HG02870 (cell line): Measurements from ENCODE around the gene ITGAL.
"Not testable (repeated sequence)": the region's sequence is repeated elsewhere in the genome, so short reads cannot be mapped to it uniquely, and the experiment has no call there.

Source experiments
- ATAC-seq: cut with Tn5 transposase; IDR thresholded peaks from one replicate; pipeline ENCODE4 v1.9.1; 2021; ENCODE audit warnings: mild to moderate bottlenecking, moderate library complexity; ENCODE audit not compliant: unreplicated experiment

The ITGAL gene

DNA sequence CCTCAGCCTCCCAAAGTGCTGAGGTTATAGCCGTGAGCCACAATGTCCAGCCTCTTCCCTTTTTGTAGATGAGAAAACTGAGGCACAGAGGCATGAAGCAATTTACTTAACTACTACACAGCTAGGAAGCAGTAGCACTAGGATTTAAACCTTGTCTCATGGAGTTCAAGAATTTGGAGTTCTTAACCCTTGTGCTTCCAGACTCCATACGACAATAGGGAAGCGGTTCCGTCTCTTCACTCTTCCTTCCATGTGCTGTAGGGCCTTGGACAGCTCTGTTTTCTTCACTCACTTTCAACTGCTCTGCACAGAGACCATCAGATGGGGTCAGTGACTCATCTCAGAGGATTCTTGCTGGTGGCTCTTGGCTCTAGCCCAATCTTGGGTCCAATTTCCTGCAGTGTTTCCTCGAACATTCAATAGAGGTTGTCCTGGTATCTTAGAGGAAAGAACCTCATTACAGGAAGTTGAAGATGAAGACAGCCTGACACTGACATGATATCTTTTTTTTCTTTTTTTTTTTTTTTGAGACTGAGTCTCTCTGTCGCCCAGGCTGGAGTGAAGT is 19.3 kb downstream of the ITGAL start:
- ATAC-seq, result no peak

DNA sequence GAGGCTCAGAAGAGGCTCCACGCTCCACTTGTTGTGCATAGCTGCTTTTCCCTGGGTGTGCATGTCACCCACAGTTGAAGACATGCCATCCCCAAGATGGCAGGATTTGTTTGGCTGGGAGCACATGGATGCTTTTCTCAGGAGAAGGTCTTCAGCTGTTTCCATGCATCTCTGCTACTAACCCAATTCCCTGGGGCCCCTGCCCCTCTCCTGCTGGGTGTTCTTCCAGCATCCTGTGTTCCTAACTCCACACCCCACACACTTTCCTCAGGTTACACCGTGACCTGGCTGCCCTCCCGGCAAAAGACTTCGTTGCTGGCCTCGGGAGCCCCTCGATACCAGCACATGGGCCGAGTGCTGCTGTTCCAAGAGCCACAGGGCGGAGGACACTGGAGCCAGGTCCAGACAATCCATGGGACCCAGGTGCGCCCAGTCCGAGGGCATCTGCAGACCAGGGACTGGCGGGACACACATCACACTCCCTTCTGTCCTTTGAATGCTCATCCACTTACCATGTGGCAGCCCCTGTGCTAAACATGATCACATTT is 21.5 kb downstream of the ITGAL start:
- ATAC-seq, result no peak

DNA sequence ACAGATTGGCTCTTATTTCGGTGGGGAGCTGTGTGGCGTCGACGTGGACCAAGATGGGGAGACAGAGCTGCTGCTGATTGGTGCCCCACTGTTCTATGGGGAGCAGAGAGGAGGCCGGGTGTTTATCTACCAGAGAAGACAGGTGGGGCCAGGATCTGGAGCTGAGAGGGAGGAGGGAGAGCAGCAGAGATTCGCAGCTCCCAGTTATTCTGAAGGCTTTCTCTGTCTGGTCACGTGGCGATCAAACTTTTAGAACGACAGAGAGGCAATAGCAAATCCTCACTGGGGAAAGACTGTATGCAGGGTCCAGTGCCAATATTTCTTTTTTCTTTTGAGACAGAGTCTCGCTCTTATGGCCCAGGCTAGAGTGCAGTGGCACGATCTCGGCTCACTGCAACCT is 22.2 kb downstream of the ITGAL start:
- ATAC-seq, result no peak

DNA sequence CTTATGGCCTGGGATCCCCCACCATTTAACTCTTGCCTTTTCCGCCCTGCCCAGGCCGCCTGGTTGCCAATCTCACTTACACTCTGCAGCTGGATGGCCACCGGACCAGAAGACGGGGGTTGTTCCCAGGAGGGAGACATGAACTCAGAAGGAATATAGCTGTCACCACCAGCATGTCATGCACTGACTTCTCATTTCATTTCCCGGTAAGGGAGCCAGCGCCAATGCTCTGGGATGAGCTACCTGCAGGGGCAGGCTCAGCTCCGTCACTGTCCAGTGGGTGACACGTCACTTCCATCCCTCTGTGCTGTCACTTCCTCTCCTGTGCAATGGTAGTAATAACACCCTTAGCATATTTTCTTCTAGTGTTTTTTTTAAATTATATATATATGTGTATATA is 26.7 kb downstream of the ITGAL start:
- ATAC-seq, result no peak

DNA sequence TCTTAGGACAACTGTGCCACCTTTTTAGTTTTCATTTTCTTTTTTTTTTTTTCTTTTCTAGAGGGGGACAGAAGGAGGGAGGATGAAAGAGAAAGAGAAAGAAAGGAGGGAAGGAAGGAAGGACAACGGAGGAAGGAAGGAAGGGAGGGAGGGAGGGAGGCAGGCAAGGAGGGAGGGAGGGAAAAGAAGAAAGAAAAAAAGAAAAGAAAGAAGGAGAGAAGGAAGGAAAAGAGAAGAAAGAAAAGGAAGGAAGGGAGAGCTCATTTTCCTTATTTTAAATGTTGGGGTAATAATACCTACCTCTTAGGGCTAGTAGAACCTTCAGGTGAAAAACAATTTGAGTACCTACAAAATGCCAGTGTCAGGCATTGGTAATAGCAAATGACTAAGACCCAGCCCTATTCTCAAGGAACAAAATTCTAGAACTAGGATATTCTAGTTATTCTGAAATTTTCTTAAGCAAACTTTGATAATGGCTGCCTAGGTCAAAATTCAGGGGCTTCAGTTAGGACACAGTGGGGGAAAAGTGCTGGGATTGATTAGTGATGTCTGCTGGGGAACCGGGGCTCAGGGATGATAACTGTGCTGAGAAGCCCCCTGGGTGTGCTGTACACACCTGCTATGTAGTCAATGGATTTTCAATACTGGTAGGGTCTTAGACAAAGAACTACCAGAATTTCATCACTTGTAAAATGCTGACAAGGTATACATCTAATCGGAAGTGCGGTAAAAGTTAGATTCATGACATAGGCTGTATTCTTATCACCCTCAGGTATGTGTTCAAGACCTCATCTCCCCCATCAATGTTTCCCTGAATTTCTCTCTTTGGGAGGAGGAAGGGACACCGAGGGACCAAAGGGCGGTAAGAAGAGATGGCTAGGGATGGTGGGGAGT is 31.1 kb downstream of the ITGAL start:
- ATAC-seq, result no peak

DNA sequence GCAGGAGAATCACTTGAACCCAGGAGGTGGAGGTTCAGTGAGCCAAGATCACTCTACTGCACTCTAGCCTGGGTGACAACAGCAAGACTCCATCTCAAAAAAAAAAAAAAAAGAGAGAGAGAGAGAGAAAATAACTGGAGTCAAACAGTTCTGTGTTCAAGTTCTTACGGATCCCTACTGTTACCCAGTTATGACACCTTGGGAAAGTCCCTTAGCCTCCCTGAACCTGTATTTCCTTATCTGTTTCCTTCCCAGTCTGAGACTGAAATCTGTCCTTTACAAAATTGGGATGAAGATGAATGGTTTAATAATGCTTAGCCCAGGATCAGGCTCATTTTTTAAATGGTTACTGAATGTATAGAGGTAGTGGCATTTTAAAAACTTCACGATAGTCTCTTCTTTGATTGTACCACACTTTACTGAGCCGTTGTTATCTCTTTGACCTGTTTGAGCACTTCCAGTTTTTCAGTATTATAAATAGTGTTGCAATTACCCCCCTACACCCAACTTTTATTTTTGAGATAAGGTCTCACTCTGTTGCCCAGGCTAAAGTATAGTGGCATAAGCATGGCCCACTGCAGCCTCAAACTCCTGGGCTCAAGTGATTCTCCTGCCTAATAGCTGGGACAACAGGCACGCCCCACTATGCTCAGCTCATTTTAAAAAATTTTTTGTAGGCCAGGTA is 36.7 kb downstream of the ITGAL start:
- ATAC-seq, result no peak

DNA sequence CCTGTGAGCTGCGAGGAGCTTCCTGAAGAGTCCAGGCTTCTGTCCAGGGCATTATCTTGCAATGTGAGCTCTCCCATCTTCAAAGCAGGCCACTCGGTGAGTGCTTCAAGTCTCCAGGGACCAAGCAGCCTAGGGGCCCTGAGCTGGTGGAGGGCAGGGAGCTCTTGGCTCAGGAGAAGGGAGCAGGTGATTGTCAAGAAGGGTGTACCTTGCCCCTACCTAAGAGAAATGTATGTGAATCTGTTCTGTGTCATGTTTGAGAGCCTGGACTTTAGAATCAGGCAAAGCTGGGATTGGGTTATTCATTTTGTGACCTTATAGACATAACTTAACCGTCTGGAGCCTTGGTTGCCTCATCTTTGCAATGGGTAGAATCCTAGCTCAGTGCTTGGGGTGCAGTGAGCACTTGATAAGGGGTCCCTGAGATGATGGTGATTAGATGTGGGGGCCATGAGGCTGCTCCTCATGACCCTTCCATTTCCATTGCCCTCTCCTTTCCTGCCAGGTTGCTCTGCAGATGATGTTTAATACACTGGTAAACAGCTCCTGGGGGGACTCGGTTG is 37.9 kb downstream of the ITGAL start:
- ATAC-seq, result no peak

DNA sequence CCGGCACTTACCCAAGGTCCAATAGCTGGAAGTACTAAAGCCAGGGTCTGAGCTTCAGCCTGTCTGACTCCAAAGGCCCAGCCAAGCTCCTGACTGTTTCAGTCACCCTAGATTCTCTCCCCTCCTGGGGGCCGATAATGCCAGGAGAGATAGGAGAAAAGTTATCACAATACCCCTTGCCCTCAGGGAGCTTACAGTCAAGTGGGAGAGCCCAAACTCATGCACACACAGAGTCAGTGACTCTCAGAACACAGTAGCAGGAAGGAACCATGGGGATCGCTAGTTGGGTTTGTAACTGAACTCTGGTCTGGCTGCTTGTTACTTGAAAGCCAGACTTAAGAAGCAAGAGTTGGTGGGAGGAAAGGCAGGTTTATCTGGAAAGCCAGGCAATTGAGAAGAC is 39.0 kb downstream of the ITGAL start:
- ATAC-seq, result no peak

DNA sequence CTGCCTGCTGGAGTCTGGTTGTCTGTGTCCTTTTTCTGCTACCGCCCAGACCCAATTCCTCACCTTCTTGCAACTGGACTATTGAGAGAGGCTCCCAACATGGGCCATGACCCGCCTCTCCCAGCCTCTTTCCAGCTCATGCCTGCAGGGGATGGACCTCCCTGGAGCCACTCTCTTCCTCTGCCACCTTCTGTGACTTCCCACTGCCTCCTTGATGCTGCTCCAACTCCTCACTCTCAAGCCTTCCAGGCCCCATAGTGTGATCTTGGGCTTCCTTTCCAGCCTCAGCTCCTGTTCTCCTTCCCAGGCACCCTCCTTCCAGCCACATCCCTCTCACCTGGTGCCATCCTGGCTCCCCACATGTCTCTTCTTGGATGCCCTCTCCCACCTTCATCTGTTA is 42.7 kb downstream of the ITGAL start:
- ATAC-seq, result no peak

DNA sequence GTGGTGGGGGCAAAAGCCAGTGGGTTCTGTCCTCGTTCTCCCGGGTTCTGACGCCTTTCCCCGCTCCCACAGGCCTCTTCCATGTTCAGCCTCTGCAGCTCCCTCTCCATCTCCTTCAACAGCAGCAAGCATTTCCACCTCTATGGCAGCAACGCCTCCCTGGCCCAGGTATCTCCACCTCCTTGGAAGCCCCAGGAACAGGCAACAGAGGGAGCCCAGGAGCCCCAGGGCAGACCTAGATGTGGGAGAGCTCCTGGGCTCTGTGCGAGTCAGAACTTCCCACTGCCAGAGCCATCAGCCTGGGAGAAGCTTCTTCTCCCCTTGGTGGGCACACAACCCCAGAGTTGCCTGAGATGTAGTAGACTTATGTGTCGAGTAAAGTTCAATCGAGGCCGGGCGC is 46.0 kb downstream of the ITGAL start:
- ATAC-seq, result no peak

DNA sequence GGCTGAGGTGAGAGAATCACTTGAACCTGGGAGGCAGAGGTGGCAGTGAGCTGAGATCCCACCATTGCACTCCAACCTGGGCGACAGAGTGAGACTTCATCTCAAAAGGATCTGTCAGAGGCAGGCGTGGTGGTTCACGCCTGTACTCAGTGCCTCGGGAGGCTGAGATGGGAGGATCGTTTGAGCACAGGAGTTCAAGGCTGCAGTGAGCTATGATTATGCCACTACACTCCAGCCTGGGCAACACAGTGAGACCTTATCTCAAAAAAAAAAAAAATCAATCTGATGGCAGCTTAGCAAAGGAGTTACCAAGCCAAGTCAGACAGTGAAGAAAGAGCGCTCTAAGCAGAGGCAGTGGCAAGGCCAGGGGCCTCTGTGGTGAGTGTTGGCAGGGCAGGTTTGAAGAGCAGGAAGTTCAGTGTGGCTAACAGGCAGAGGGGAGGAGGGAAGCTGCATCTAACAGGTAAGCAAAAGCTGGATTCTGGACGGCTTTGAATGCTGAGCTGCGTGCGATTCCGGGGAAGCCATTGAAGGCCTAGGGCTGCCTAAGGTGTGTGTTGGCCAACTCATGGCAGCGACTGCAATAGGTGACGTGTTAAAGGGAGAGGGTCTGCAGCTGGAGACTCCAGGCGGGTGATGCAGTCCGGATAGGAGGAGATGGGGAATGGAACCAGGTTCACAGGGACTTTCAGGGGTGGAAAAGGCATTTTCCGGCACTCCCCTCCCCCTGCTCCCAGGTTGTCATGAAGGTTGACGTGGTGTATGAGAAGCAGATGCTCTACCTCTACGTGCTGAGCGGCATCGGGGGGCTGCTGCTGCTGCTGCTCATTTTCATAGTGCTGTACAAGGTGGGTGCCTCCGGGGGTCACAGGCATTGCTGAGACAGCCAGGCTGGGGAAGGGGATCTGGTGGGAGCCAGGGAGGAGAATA is 46.8 kb downstream of the ITGAL start:
- no peak for ATAC-seq

DNA sequence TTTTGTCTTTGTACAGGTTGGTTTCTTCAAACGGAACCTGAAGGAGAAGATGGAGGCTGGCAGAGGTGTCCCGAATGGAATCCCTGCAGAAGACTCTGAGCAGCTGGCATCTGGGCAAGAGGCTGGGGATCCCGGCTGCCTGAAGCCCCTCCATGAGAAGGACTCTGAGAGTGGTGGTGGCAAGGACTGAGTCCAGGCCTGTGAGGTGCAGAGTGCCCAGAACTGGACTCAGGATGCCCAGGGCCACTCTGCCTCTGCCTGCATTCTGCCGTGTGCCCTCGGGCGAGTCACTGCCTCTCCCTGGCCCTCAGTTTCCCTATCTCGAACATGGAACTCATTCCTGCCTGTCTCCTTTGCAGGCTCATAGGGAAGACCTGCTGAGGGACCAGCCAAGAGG is 48.9 kb downstream of the ITGAL start:
- ATAC-seq, result no peak

DNA sequence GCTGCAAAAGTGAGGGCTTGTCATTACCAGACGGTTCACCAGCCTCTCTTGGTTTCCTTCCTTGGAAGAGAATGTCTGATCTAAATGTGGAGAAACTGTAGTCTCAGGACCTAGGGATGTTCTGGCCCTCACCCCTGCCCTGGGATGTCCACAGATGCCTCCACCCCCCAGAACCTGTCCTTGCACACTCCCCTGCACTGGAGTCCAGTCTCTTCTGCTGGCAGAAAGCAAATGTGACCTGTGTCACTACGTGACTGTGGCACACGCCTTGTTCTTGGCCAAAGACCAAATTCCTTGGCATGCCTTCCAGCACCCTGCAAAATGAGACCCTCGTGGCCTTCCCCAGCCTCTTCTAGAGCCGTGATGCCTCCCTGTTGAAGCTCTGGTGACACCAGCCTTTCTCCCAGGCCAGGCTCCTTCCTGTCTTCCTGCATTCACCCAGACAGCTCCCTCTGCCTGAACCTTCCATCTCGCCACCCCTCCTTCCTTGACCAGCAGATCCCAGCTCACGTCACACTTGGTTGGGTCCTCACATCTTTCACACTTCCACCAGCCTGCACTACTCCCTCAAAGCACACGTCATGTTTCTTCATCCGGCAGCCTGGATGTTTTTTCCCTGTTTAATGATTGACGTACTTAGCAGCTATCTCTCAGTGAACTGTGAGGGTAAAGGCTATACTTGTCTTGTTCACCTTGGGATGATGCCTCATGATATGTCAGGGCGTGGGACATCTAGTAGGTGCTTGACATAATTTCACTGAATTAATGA is 49.5 kb downstream of the ITGAL start:
- no peak for ATAC-seq

DNA sequence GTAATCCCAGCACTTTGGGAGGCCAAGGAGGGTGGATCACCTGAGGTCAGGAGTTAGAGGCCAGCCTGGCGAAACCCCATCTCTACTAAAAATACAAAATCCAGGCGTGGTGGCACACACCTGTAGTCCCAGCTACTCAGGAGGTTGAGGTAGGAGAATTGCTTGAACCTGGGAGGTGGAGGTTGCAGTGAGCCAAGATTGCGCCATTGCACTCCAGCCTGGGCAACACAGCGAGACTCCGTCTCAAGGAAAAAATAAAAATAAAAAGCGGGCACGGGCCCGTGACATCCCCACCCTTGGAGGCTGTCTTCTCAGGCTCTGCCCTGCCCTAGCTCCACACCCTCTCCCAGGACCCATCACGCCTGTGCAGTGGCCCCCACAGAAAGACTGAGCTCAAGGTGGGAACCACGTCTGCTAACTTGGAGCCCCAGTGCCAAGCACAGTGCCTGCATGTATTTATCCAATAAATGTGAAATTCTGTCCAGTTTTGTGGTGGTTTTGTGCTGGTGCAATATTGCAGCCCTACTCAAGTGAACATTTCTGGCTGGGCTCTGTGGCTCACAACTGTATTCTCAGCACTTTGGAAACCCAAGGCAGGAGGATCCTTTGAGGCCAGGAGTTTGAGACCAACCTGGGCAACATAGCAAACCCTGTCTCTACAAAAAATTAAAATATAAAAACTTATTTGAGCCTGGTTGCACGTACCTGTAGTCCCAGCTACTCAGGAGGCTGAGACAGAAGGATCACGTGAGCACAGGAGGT is 50.3 kb downstream of the ITGAL start:
- not testable (repeated sequence) for ATAC-seq

DNA sequence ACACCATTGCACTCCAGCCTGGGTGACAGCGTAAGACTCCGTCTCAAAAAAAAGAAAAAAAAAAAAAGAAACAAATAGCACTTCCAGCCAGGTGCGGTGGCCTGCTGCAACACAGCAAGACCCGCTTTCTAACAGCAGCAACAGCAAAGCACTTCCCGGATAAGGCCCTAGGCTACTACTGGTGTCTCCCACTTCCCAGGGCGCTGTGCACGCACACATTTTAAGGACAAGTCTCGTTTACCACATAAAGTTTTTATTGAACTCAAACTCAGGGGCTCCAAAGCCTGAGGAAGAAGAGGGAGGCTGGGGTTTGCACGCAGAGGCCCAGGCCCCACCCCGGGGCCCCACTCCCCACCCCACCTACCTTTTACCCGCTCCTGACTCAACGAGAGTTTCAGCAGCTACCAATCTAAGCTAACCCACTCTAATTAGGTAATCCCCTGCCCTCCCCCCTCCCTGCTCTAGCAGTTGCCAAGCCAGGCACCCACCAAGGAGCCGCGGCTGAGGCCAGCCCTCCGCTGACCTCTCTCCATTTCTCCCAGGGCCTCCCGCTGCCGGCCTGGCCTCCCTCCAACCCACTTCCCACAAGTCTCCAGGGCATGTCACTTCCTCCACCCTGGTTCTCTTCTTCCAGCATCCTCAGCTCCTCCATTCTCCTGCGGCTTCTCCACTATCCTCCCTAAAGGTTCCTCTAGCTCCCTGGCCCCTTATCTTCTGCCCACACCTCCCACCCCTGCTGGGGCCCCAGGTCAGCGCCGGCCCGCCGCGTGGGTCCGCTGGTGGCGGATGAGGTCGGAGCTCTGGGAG is 51.4 kb downstream of the ITGAL start:
- no peak for ATAC-seq

DNA sequence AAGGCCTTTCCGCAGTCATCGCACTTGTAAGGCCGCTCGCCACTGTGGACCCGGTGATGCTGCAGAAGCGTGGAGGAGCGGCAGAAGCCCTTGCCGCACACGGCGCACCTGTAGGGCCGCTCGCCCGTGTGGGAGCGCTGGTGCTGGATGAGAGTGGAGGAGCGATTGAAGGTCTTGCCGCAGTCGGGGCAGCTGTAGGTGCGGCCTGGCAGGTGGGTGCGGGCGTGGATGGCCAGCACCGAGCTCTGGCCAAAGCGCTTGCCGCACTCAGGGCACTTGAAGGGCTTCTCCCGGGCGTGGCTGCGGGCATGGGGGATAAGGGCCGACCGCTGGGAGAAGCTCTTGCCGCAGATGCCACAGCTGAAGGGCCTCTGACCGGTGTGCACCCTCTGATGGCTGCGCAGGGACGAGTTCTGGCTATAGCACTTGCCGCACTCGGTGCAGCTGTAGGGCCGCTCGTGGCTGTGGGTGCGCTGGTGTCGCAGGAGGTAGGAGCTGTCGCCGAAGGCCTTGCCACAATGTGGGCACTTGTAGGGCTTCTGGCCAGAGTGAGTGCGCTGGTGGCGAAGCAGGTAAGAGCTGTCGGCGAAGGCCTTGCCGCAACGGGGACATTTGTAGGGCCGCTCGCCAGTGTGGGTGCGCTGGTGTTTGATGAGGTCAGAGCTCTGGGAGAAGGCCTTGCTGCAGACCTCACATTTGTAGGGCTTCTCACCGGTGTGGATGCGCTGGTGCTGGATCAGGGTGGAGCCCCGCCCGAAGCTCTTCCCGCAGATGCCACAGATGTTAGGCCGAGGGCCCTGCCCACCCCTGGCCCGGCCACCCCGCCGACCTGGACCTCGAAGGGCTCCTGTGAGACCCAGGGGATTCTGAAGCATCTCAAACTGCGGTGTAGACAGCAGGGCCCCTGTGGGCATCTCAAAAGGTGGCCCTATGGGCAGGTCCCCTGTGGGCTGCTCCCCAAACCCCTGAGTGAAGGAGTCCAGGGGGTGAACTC is 52.3 kb downstream of the ITGAL start:
- ATAC-seq, result no peak

DNA sequence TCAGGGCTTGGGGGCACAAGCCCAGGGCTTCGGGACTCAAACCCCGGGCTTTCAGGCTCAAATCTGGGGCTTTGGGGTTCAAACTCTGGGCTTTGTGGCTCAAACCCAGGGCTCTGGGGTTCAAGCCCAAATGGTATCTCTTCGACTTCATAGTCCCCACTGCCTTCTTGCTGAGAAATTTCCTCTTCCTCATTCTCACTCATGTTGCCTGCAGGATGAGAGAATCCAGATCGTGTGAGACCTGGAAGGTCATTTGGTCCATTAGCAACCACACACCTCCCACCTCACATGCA is 53.2 kb downstream of the ITGAL start:
- ATAC-seq, result no peak
